NCI-H2171 (cell line): ENCODE results near the gene EHD2.
"Not testable (repeated sequence)": the region's sequence is repeated elsewhere in the genome, so short reads cannot be mapped to it uniquely, and the experiment has no call there.

Experiments used
- DNase-seq: peaks from one replicate; lab custom pipeline; 2025; lab: John Stamatoyannopoulos, UW

Gene EHD2

GRCh38 chr19:47691782-47692181, 21.4 kb upstream of the EHD2 start:
- no peak for DNase-seq

- no peak for DNase-seq
These were observed 19.7 kb upstream of the EHD2 start for GRCh38 chr19:47693489-47693888.

- no peak for DNase-seq
These were observed 19.3 kb upstream of the EHD2 start for GRCh38 chr19:47693903-47694302.

GRCh38 chr19:47694466-47695273, 18.6 kb upstream of the EHD2 start:
- DNase-seq, result no peak

- no peak for DNase-seq
These were observed 17.5 kb upstream of the EHD2 start for GRCh38 chr19:47695533-47696262.

GRCh38 chr19:47696635-47697034, 16.6 kb upstream of the EHD2 start:
- DNase-seq, result no peak

- DNase-seq, result peak; percentile 68
These were observed 15.2 kb upstream of the EHD2 start for GRCh38 chr19:47697863-47698609.

- no peak for DNase-seq
These were observed 14.4 kb upstream of the EHD2 start for GRCh38 chr19:47698631-47699359.

GRCh38 chr19:47699360-47699917, 13.8 kb upstream of the EHD2 start:
- no peak for DNase-seq

GRCh38 chr19:47700934-47701716, 12.1 kb upstream of the EHD2 start:
- no peak for DNase-seq

- DNase-seq, result no peak
These were observed 11.3 kb upstream of the EHD2 start for GRCh38 chr19:47701717-47702552.

GRCh38 chr19:47702671-47703070, 10.6 kb upstream of the EHD2 start:
- no peak for DNase-seq

GRCh38 chr19:47703301-47703700, 9.9 kb upstream of the EHD2 start:
- DNase-seq, result no peak

- DNase-seq, result no peak
These were observed 9.2 kb upstream of the EHD2 start for GRCh38 chr19:47704024-47704423.

- DNase-seq, result no peak
These were observed 8.6 kb upstream of the EHD2 start for GRCh38 chr19:47704656-47705055.

- DNase-seq, result peak; percentile 44
These were observed 5.9 kb upstream of the EHD2 start for GRCh38 chr19:47707135-47707925.

GRCh38 chr19:47711652-47712242, 1.5 kb upstream of the EHD2 start:
- DNase-seq, result no peak

GRCh38 chr19:47714339-47714738, 1.1 kb downstream of the EHD2 start:
- no peak for DNase-seq

GRCh38 chr19:47714855-47715254, 1.6 kb downstream of the EHD2 start:
- not testable (repeated sequence) for DNase-seq
